Astrocyte (in vitro differentiated cells and primary cell): ENCODE data around the gene ALOXE3.

ENCODE experiments used
- CTCF ChIP-seq: IDR thresholded peaks from 2 replicates; pipeline ENCODE4 v1.5.1; 2011; ENCODE audit warnings: low read depth, mild to moderate bottlenecking, inconsistent platforms, low read length, moderate library complexity; ENCODE audit not compliant: insufficient read depth
- EZH2 ChIP-seq: IDR thresholded peaks from 2 replicates; pipeline ENCODE4 v1.6.1; 2012; ENCODE audit warnings: mild to moderate bottlenecking, low read length, inconsistent platforms; ENCODE audit not compliant: insufficient read depth

DNA sequence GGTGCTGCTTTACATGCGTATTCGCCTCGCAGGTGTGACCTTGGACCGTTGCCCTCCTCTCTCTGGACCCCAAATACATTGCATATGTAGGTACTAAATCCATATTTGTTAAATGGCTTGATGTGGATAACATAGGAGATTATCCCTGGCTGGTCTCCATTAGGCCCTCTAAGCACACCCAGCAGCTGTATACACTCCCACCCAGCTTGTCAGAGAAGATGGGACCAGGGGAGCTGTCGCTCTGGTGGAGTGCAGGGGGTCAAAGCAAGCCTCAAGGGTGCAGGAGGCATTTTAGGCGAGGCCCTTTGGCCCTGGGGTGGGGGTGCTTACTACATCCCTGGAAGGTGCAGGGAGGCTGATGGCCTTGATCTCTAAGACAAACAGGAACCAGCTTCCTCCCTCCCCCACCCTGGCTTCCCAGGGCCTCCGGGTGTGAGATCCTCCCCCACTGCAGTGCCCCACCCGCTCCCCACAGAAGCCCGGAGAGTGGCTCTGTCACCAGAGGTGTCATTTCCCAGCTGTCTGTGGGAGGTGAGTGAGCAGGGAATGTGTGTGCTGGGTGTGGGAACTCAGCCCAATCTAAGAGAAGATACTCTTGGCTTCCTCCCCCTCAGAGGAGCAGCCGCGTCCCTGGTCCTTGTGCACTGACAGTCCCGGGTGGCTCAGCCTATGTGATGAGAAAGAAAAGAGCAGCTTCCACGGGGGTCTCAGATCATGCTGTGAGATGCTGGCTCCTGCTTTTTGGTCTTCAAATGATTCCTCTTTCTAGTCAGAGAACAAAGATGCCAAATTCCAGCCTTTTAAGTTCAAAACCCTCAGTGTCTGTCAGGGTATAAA lies 45.9 kb upstream of the ALOXE3 start:
- TF ChIP-seq CTCF (no peak), EZH2 (no peak)
